SK-N-MC (cell line): ENCODE results near the gene SERPINB12.

Experiments
- EZH2 ChIP-seq: fragments of 200-600 bp; sonication (generic); IDR thresholded peaks from one replicate; pipeline ENCODE4 v1.6.1; 2017; ENCODE audit warnings: antibody characterized with exemption
- FOXP2 ChIP-seq: optimal IDR thresholded peaks from 2 replicates; pipeline ENCODE3; 2011; ENCODE audit warnings: mild to moderate bottlenecking, moderate library complexity; ENCODE audit not compliant: insufficient read depth; ENCODE audit errors: extremely low read length, control extremely low read depth
- POLR2AphosphoS5 ChIP-seq: IDR thresholded peaks from 2 replicates; pipeline ENCODE4 v1.6.1; 2012; ENCODE audit warnings: mild to moderate bottlenecking, low read depth, low read length, borderline replicate concordance

DNA sequence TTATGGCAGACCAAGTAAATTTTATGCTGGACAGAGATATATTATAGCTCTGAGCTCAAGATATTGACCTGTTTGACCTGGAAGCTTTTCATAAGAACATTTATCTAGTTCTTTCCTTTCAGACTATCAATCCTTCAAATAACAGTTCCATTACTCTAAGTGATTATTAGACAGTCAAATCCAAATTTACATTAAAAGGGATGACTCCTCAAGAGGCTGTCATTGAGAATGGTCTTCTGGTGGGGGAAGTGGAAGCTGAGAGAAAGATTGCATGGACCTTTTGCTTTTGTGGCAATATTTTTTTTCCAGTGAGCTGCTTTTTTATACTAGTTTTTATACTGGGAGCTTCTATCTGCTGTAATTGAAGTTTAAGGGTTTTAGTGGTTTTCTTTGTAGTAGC is 14.9 kb upstream of the SERPINB12 start:
- no peak for TF ChIP-seq EZH2
- no peak for TF ChIP-seq POLR2AphosphoS5
- no peak for TF ChIP-seq FOXP2
